ENCODE results near the gene TPST2. TPM values are rescaled to one million over a fixed set of nuclear protein-coding genes. Genes with fewer than 3 reads are reported as not detected.

Gene TPST2
- total RNA-seq, 4 donors from 2014 or later: 27.2 to 40.6 (median 32.5) TPM

DNA sequence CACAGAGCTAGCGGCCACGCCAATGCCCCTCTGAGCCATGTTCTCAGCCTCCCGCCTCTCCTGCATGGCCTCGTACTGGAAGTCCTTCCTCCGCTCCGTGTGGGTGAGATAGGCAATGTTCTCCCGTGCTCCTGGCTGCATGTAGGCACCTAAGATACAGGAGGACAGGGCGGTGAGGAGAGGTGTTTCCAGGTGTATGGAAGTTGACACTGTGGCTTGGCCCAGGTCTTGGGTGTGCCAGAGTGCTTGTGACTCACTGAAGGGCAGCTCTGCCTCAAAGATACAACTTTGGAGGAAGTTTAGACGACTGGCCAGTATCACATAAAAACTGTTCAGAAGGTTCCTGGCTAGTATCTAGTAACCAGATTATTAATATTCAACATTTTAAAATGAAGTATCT, 97.7 kb downstream of the TPST2 start:
- H3K4me1 ChIP-seq: peaks cover 0 to 27% (median 5%) of the 10 kb centered on the region in 3 donors
- TF ChIP-seq POLR2A (IDR thresholded peaks at IDR 0.05): no peak
- TF ChIP-seq, protein P1, sequence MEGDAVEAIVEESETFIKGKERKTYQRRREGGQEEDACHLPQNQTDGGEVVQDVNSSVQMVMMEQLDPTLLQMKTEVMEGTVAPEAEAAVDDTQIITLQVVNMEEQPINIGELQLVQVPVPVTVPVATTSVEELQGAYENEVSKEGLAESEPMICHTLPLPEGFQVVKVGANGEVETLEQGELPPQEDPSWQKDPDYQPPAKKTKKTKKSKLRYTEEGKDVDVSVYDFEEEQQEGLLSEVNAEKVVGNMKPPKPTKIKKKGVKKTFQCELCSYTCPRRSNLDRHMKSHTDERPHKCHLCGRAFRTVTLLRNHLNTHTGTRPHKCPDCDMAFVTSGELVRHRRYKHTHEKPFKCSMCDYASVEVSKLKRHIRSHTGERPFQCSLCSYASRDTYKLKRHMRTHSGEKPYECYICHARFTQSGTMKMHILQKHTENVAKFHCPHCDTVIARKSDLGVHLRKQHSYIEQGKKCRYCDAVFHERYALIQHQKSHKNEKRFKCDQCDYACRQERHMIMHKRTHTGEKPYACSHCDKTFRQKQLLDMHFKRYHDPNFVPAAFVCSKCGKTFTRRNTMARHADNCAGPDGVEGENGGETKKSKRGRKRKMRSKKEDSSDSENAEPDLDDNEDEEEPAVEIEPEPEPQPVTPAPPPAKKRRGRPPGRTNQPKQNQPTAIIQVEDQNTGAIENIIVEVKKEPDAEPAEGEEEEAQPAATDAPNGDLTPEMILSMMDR (IDR thresholded peaks at IDR 0.05): no peak
- WGBS, 2 donors: 55 to 86% methylated on average over 2 to 9 of the region's 9 CpGs
- H3K9me3 ChIP-seq: no peaks in the 10 kb centered on the region
- no peaks in the 10 kb centered on the region for H3K27me3 ChIP-seq
- DNase-seq: no peak
- intact Hi-C loops (cut with DNase I): no loop called here
- peak overlapping the region in 3 of 4 donors; percentile 78 to 86 (median 86) for H3K27ac ChIP-seq
- no peak overlapping the region for H3K4me3 ChIP-seq
- H3K36me3 ChIP-seq: peaks cover 31 to 100% (median 66%) of the 10 kb centered on the region in 3 donors

DNA sequence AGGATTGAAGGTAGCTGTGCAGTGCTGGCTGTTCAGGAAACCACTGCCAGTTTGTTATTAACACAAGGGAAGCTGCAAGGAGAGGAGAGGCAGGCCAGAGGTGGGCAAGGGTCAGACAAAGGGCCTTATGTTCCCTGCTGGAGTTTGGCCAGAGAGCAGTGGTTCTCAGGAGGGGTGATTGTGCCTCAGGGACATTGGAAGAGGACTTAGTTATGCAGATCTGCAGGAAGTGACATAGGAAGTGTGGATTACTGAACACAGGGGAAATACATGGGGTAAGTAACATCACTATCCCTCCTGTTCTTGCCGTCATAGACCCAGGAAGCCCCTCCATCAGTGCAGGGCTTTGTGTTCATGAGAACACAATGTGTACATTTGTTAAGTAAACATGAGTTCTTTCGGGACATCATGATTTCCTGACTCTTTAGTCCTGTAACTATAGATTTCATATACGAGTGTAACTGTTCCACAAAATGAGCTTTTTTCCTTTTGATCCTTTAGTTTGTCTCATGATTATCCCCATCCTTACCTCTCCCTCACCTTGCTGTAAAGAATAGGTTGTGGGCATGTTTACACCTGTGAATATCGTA, 100.4 kb downstream of the TPST2 start:
- no peaks in the 10 kb centered on the region for H3K27me3 ChIP-seq
- no peak overlapping the region for H3K27ac ChIP-seq
- no peaks in the 10 kb centered on the region for H3K9me3 ChIP-seq
- intact Hi-C loops (cut with DNase I): no loop called here
- TF ChIP-seq, protein P1 (IDR thresholded peaks at IDR 0.05): no peak
- no peak for TF ChIP-seq POLR2A (IDR thresholded peaks at IDR 0.05)
- 72% methylated on average over 4 of the region's 4 CpGs for WGBS, 2 donors
- peaks cover 0 to 47% (median 14%) of the 10 kb centered on the region in 3 donors for H3K4me1 ChIP-seq
- H3K36me3 ChIP-seq: peaks cover 16 to 77% (median 45%) of the 10 kb centered on the region in 3 donors
- no peak for DNase-seq
- no peak overlapping the region for H3K4me3 ChIP-seq

DNA sequence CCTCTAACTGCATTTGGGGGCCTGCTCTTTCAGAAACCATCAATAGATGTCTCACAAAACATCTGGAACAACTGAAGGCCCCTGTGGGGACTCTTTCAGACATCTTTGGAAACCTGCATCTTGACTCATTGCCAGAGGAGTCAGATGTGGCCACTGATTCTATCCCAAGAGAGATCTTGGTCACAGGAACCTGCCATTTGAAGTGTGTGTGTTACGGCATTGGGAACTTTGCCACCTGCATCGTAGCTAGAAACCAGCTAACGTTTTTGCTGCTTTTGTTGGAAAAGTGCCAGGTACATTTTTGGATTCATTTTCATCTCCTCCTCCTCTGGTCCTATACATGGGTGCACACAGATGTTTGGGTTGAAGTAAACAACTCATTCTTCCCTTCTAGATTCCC, 101.9 kb downstream of the TPST2 start:
- intact Hi-C loops (cut with DNase I): no loop called here
- Histone ChIP-seq H3K4me1 (peaks cover 4 to 42% (median 13%) of the 10 kb centered on the region in 3 donors), H3K27ac (no peak overlapping the region), H3K4me3 (no peak overlapping the region), H3K9me3 (no peaks in the 10 kb centered on the region), H3K36me3 (peaks cover 5 to 62% (median 33%) of the 10 kb centered on the region in 3 donors), H3K27me3 (no peaks in the 10 kb centered on the region)
- TF ChIP-seq, protein P1 (IDR thresholded peaks at IDR 0.05): no peak
- TF ChIP-seq POLR2A (IDR thresholded peaks at IDR 0.05): no peak
- WGBS, 2 donors: 37 to 52% methylated on average over 3 of the region's 3 CpGs
- DNase-seq: no peak

DNA sequence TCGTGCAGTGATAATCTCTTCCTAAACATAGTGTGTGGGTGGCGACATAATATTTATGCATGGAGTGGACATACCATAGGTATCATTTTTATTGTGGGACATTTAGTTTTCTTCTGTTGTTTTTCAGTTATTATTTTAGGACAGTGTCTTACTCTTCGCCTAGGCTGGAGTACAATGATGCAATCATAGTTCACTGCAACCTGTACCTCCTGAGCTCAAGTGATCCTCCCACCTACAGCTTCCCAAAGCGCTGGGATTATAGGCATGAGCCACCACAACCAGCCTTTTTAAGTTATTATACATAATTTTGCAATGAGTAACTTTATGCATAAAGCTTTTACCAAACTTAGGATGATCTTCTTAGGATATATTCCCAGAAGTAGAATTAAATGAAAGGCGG, 103.5 kb downstream of the TPST2 start:
- no peaks in the 10 kb centered on the region for H3K9me3 ChIP-seq
- no peak overlapping the region for H3K4me3 ChIP-seq
- no peak overlapping the region for H3K27ac ChIP-seq
- 76 to 80% methylated on average over 5 of the region's 5 CpGs for WGBS, 2 donors
- DNase-seq: no peak
- peaks cover 5 to 46% (median 21%) of the 10 kb centered on the region in 3 donors for H3K36me3 ChIP-seq
- TF ChIP-seq, protein P1 (IDR thresholded peaks at IDR 0.05): no peak
- no peak for TF ChIP-seq POLR2A (IDR thresholded peaks at IDR 0.05)
- H3K4me1 ChIP-seq: peaks cover 19 to 45% (median 28%) of the 10 kb centered on the region in 3 donors
- no peaks in the 10 kb centered on the region for H3K27me3 ChIP-seq
- intact Hi-C loops (cut with DNase I): no loop called here

DNA sequence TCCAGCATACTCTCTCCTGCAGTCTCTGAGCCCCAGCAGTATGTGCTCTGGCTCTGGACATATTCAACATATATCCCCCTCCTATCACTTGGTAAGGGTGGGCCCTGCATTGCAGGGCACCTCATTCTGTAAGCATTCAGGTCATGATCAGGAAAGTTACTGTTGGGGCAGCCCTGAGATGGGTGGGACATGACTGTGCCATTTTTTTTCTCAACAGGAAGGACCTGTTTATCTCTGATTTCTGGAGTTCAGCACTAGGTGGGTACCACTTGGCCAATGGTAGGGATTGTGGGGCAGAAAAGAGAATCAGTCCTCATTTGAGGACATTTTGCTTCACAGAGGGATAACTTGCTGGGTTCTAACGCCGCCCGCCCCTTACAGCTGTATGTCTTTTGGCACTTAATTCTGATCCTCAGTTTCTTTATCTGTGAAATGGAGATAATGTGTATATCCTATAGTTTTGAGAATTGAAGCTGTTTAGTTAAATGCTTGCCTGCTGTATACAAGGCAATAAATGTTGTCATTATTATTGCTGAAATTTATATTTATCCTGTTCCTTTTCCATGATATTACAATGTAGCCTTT, 104.0 kb downstream of the TPST2 start:
- intact Hi-C loops (cut with DNase I): no loop called here
- Histone ChIP-seq H3K27me3 (no peaks in the 10 kb centered on the region), H3K36me3 (peaks cover 5 to 41% (median 17%) of the 10 kb centered on the region in 3 donors), H3K4me1 (peaks cover 24 to 50% (median 33%) of the 10 kb centered on the region in 3 donors), H3K9me3 (no peaks in the 10 kb centered on the region), H3K27ac (no peak overlapping the region), H3K4me3 (no peak overlapping the region)
- DNase-seq: no peak
- TF ChIP-seq, protein P1 (IDR thresholded peaks at IDR 0.05): no peak
- no peak for TF ChIP-seq POLR2A (IDR thresholded peaks at IDR 0.05)
- 67 to 83% methylated on average over 3 of the region's 3 CpGs for WGBS, 2 donors

All from esophagus squamous epithelium (tissue), 5 donors.